IPS-NIHi7 (cell line): Measurements from ENCODE around the gene ZNF341.

Experiments used
- DNase-seq: peaks from one replicate; pipeline ENCODE4 v3.0.0; 2012; ENCODE audit warnings: mixed read lengths; ENCODE audit errors: extremely low spot score

Gene ZNF341

DNA sequence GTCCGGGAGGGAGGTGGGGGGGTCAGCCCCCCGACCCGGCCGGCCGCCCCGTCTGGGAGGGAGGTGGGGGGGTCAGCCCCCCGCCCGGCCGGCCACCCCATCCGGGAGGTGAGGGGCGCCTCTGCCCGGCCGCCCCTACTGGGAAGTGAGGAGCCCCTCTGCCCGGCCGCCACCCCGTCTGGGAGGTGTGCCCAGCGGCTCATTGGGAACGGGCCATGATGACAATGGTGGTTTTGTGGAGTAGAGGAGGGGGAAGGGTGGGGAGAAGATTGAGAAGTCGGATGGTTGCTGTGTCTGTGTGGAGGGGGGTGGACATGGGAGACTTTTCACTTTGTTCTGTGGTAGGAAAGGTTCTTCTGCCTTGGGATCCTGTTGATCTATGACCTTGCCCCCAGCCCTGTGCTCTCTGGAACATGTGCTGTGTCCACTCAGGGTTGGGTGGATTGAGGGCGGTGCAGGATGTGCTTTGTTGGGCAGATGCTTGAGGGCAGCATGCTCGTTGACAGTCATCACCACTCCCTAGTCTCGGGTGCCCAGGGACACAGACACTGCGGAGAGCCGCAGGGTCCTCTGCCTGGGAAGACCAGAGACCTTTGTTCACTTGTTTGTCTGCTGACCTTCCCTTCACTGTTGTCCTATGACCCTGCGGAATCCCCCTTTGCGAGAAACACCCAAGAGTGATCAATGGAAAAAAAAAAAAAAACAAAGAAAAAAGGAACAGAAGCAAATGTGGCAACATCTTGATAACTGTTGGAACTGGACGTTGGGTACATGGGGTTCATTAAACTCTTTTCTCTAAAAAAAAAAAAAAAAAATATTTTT, 30.0 kb upstream of the ZNF341 start:
- no peak for DNase-seq

GRCh38 chr20:33702861-33703260, 28.9 kb upstream of the ZNF341 start:
- DNase-seq = no peak

- DNase-seq = no peak
Observed at GRCh38 chr20:33703498-33704137, 28.2 kb upstream of the ZNF341 start.

DNA sequence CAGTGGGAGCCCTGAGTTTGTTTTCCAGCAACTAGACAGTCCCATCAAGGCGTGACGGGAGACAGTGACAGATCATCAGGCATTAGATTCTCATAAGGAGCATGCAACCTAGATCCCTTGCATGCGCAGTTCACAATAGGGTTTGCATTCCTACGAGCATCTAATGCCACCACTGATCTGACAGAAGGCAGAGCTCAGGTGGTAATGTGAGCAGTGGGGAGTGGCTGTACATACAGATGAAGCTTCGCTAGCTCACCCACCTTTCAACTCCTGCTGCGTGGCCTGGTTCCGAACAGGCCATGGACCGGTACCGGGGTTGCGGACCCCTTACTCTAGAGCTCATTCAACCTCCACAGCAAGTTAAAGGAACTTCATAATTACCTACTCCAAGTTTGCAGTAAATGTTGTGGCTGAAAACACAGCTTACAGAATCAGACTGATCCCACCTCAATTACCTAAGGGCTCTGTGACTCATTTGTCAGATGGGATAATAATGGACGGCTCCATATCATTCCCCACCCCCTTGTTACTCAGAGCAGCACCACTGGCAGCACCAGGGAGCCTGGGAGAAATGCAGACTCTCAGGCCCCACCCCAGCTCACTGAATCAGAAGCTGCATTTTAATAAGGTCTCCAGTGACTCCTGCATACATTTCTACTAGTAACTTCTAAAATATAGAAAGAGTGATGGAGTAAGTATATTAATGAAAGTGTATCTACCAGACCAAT, 27.4 kb upstream of the ZNF341 start:
- no peak for DNase-seq

- no peak for DNase-seq
Observed at GRCh38 chr20:33707668-33708067, 24.1 kb upstream of the ZNF341 start.

GRCh38 chr20:33709398-33709797, 22.4 kb upstream of the ZNF341 start:
- DNase-seq = no peak

DNA sequence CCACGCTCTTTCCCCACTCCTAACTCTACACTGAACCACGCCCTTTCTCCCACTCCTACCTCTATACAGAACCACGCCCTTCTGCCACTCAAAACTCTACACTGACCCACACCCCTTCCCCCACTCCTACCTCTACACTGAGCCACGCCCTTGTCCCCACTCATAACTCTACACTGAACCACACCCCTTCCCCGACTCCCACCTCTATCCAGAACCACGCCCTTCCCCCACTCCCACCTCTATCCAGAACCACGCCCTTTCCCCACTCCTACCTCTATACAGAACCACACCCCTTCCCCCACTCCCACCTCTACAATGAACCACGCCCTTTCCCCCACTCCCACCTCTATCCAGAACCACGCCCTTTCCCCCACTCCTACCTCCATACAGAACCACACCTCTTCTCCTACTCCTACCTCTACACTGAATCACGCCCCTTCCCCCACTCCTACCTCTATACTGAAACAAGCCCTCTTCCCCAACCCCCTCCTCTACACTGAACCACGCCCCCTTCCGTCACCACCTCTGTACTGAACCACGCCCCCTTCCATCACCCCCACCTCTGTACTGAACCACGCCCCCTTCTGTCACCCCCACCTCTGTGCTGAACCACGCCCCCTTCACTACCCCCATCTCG, 21.8 kb upstream of the ZNF341 start:
- DNase-seq = peak; percentile 59

- DNase-seq = no peak
Observed at GRCh38 chr20:33710681-33711445, 20.9 kb upstream of the ZNF341 start.

GRCh38 chr20:33711446-33711738, 20.4 kb upstream of the ZNF341 start:
- no peak for DNase-seq

GRCh38 chr20:33713865-33714367, 17.9 kb upstream of the ZNF341 start:
- DNase-seq = no peak

DNA sequence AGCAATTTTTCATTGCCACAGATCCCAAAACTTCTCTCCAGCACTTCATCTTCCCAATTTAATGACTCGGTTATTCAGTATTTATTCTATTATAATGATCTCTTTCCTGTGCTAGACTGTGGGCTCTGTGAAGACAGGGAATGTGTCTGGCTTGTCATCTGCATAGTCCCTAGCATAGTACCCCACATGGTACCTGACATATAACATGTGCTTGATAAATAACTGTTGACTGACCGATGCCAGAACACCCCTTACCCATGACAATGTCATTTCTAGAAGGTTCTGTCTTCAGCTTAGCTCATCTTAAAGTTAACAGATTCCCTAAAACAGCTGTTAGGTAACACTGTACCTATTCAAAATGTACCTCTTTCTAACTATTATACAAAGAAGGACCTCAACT, 15.3 kb upstream of the ZNF341 start:
- DNase-seq = no peak

DNA sequence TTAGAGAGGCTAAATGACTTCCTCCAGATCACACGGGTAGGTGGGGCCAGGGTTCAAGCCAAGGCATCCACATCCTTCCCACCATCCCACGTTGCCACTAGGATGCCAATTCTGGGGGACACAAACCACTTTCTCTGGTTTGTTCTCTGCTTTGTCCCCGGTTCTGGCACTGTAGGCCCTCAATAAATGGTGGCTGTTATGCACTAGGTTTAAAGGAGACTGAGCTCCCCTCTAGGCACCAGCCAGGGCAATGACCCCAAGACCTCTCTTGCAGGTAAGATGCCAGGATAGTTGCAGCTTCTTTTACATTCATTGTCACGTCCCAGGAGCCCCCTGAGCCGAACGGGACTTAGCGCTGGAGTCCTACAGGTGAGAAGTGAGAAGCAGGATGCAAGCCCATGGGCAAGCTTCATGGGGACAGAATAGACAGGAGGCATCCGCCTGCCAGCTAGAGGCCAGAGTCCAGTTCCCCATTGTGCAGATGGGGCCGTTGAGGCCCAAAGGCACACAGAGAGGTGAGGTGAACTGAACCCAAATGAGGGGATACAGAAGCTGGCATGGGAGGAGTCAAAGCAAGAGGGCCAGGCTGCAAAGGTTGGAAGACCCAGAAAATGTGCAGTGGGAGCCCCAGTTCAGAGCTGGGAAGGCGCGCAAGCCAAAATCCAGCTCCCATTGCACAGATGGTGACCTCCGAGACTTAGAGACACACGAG, 12.4 kb upstream of the ZNF341 start:
- no peak for DNase-seq

DNA sequence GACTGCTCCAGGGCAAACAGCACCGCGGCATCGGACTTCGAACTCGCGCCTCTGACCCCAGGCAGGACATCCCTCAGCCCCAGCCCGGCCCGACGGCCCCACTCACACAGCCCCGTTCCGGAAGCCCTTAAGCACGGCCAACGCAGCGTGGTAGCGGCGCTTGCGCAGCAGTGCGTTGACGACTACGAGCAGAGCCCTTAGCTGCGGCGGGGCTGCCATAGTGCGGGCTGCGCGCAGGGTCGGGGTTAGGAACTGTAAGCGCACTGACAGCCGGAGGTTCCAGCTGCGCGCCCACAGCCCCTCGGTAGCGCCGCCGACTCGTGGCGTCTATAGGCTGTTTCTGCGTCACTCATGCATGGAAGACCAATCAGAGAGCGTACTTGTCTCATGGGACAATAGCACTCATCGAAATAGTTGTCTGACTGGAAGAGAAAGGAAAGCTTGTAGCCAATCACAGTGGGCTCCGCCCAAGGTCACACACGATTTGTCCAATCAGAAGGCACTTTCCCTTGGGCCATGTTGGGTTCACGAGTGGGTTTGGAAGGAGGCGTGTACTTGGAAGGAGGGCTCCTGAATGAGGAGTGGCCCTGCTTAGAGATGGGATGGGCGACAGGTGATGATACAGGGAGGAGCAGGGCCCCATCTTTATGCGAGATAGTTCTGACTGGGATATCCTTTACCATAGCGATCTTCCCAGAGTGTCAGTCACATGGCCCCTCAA, 11.6 kb upstream of the ZNF341 start, which contains the start of gene PXMP4:
TSS of gene PXMP4 (minus strand) at position 322 of the 721 bp plus-strand sequence. CDS start at position 219, 103 bp downstream.
- peak; percentile 97 for DNase-seq

- DNase-seq = no peak
Observed at GRCh38 chr20:33721391-33722140, 10.2 kb upstream of the ZNF341 start.

DNA sequence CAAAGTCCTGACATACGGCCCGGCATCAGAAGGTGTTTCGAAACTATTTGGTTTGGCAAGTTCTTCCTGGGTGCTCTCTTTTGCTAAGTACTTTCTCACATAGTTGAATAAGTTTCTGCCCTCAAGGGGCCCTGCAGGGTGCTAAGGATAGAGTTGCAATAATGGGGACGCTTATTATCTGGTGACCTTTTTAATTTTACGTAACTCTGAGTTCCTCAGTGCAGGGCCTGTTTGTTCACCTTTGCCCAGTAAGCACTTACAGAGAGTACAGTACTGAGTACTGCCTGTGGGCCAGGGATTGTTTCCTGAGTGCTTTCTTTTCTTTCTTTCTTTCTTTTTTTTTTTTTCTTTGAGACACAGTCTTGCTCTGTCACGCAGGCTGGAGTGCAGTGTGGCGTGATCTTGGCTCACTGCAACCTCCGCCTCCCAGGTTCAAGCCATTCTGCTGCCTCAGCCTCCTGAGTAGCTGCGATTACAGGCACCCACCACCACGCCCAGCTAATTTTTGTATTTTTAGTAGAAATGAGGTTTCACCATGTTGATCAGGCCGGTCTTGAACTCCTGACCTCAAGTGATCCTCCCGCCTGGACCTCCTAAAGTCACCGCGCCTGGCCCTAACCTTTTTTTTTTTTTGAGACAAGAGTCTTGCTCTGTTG, 7.2 kb upstream of the ZNF341 start:
- no peak for DNase-seq

GRCh38 chr20:33725607-33726264, 6.1 kb upstream of the ZNF341 start:
- DNase-seq = no peak

- DNase-seq = no peak
Observed at GRCh38 chr20:33727115-33727479, 4.7 kb upstream of the ZNF341 start.

- DNase-seq = no peak
Observed at GRCh38 chr20:33727806-33728205, 4.0 kb upstream of the ZNF341 start.
